ENCODE measurements around the gene OR4F15. TPM values are rescaled to one million over a fixed set of nuclear protein-coding genes. Genes with fewer than 3 reads are reported as not detected.

OR4F15 gene
- polyA plus RNA-seq, 1 of the 3 experiments (the other 2 are of a cell fraction): not detected

- CTCF ChIA-PET: no interaction called here
Measured at GRCh38 chr15:101772921-101773320, 39.1 kb upstream of the OR4F15 start.

More at GRCh38 chr15:101772921-101773320, 39.1 kb upstream of the OR4F15 start:
- H3K4me1 ChIP-seq (ENCODE audit: control insufficient read depth in 1 of 2, insufficient read depth in 2 of 2, low read depth in 1 of 2, low read length in 1 of 2): no peaks in the 10 kb centered on the region
- no peak overlapping the region for H2AFZ ChIP-seq (ENCODE audit: low read depth)
- POLR2A ChIA-PET: no interaction called here
- H3F3A ChIP-seq (replicated peaks; ENCODE audit: insufficient read depth): no peaks in the 10 kb centered on the region
- 57% methylated on average over 6 of the region's 8 CpGs for WGBS (ENCODE audit: low lambda C conversion rate)
- H3K79me2 ChIP-seq (ENCODE audit: insufficient read depth): no peaks in the 10 kb centered on the region
- no peak overlapping the region for H3K9ac ChIP-seq
- H3K4me3 ChIP-seq (ENCODE audit: low read depth in 2 of 2, low read length in 1 of 2): no peak overlapping the region
- no peaks in the 10 kb centered on the region for H4K20me1 ChIP-seq (ENCODE audit: insufficient read depth)
- TF ChIP-seq REST (IDR thresholded peaks at IDR 0.05; ENCODE audit: low read depth, low read length) (no peak), TCF12 (IDR thresholded peaks at IDR 0.05) (no peak), PBX3 (IDR thresholded peaks at IDR 0.05) (no peak), MEF2A (IDR thresholded peaks at IDR 0.05; ENCODE audit: borderline replicate concordance, low read depth) (no peak), ELF1 (IDR thresholded peaks at IDR 0.05) (no peak), ZBTB33 (IDR thresholded peaks at IDR 0.05; ENCODE audit: borderline replicate concordance, low read depth) (no peak), TEAD4 (IDR thresholded peaks at IDR 0.05; ENCODE audit: borderline replicate concordance, insufficient read depth) (no peak), MXI1 (IDR thresholded peaks at IDR 0.05; ENCODE audit: low read depth, low read length) (no peak), CHD2 (IDR thresholded peaks at IDR 0.05; ENCODE audit: low read length, partially characterized antibody) (no peak), NRF1 (IDR thresholded peaks at IDR 0.05; ENCODE audit: low read depth, low read length) (no peak), IRF3 (IDR thresholded peaks at IDR 0.05; ENCODE audit: low read depth, low read length) (no peak), JUND (IDR thresholded peaks at IDR 0.05) (no peak), RAD21 (IDR thresholded peaks at IDR 0.05; ENCODE audit: low read length) (no peak), CTCF (IDR thresholded peaks at IDR 0.05) (no peak), GATA2 (CRISPR knock-in tag; IDR thresholded peaks at IDR 0.05) (no peak)
- DNase-seq: no peak
- no peaks in the 10 kb centered on the region for H3K9me2 ChIP-seq
- H3K27me3 ChIP-seq (ENCODE audit: insufficient read depth): peaks cover 13% of the 10 kb centered on the region; the same call in 1 of the 2 replicates
- H3K4me2 ChIP-seq: no peak overlapping the region
- H3K9me3 ChIP-seq: no peaks in the 10 kb centered on the region
- H3K36me3 ChIP-seq (replicated peaks in 1 of 2; ENCODE audit: control insufficient read depth in 1 of 2, insufficient read depth in 2 of 2, low read length in 1 of 2): no peaks in the 10 kb centered on the region
- no peak overlapping the region for H3K27ac ChIP-seq (ENCODE audit: low read depth in 2 of 2, low read length in 1 of 2)
